Measurements from ENCODE around the gene KLF11.
"Not testable (repeated sequence)": the region's sequence is repeated elsewhere in the genome, so short reads cannot be mapped to it uniquely, and the experiment has no call there.

The KLF11 gene

GRCh38 chr2:10089565-10090190, 46.3 kb downstream of the KLF11 start:
- Histone ChIP-seq H3K27me3 (peaks cover 45% of the 10 kb centered on the region), H4K20me1 (no peaks in the 10 kb centered on the region), H3K27ac (no peak overlapping the region), H3K9me3 (peaks cover 20% of the 10 kb centered on the region), H3K4me1 (0 out of 2 replicates have a peak, but pooled peaks cover 6% of the 10 kb centered on the region), H3K4me3 (no peak overlapping the region), H3K36me3 (no peaks in the 10 kb centered on the region), H3K9ac (no peak overlapping the region), H3K4me2 (no peak overlapping the region)
- no peak for TF ChIP-seq Cebpa-rat (IDR thresholded peaks at IDR 0.05)

GRCh38 chr2:10091182-10091888, 48.0 kb downstream of the KLF11 start:
- Histone ChIP-seq H3K36me3 (no peaks in the 10 kb centered on the region), H4K20me1 (no peaks in the 10 kb centered on the region), H3K4me2 (peak overlapping the region; percentile 74), H3K27me3 (peaks cover 39% of the 10 kb centered on the region), H3K27ac (no peak overlapping the region), H3K4me1 (0 out of 2 replicates have a peak, but pooled peaks cover 6% of the 10 kb centered on the region), H3K9me3 (peaks cover 20% of the 10 kb centered on the region), H3K9ac (no peak overlapping the region), H3K4me3 (peak overlapping the region; percentile 60)
- no peak for TF ChIP-seq Cebpa-rat (IDR thresholded peaks at IDR 0.05)

- peak overlapping the region; percentile 74; the same call in 1 of the 2 replicates for H3K4me2 ChIP-seq
- not testable (repeated sequence) for H4K20me1 ChIP-seq, H3K36me3 ChIP-seq, H3K27ac ChIP-seq, H3K9ac ChIP-seq, H3K4me1 ChIP-seq
- peaks cover 39% of the 10 kb centered on the region for H3K27me3 ChIP-seq
- peaks cover 20% of the 10 kb centered on the region for H3K9me3 ChIP-seq
- peak overlapping the region; percentile 60 for H3K4me3 ChIP-seq
These were observed 48.5 kb downstream of the KLF11 start for GRCh38 chr2:10091889-10092244.

- Histone ChIP-seq H3K36me3 (no peaks in the 10 kb centered on the region), H3K4me1 (0 out of 2 replicates have a peak, but pooled peaks cover 6% of the 10 kb centered on the region), H3K9ac (no peak overlapping the region), H3K4me2 (no peak overlapping the region), H3K27me3 (peaks cover 37% of the 10 kb centered on the region), H3K27ac (no peak overlapping the region), H3K9me3 (peaks cover 20% of the 10 kb centered on the region), H3K4me3 (no peak overlapping the region), H4K20me1 (no peaks in the 10 kb centered on the region)
- TF ChIP-seq Cebpa-rat (IDR thresholded peaks at IDR 0.05), result no peak
These were observed 51.0 kb downstream of the KLF11 start for GRCh38 chr2:10094271-10094814.

- Histone ChIP-seq H3K27me3 (peaks cover 29% of the 10 kb centered on the region), H3K4me1 (0 out of 2 replicates have a peak, but pooled peaks cover 6% of the 10 kb centered on the region), H3K36me3 (no peaks in the 10 kb centered on the region), H4K20me1 (no peaks in the 10 kb centered on the region), H3K4me2 (no peak overlapping the region), H3K9ac (no peak overlapping the region), H3K9me3 (peaks cover 20% of the 10 kb centered on the region), H3K4me3 (no peak overlapping the region), H3K27ac (no peak overlapping the region)
- no peak for TF ChIP-seq Cebpa-rat (IDR thresholded peaks at IDR 0.05)
These were observed 51.8 kb downstream of the KLF11 start for GRCh38 chr2:10095175-10095574.

- Histone ChIP-seq H3K4me2 (no peak overlapping the region), H3K27ac (no peak overlapping the region), H4K20me1 (no peaks in the 10 kb centered on the region), H3K36me3 (no peaks in the 10 kb centered on the region), H3K9me3 (peaks cover 14% of the 10 kb centered on the region), H3K9ac (no peak overlapping the region), H3K4me1 (0 out of 2 replicates have a peak, but pooled peaks cover 9% of the 10 kb centered on the region), H3K27me3 (peaks cover 14% of the 10 kb centered on the region), H3K4me3 (no peak overlapping the region)
- TF ChIP-seq Cebpa-rat (IDR thresholded peaks at IDR 0.05), result no peak
These were observed 53.3 kb downstream of the KLF11 start for GRCh38 chr2:10096641-10097040.

- H3K4me2 ChIP-seq, result no peak overlapping the region
- H3K4me3 ChIP-seq, result no peak overlapping the region
- H3K9ac ChIP-seq, result no peak overlapping the region
- H3K9me3 ChIP-seq, result peaks cover 5% of the 10 kb centered on the region
- TF ChIP-seq Cebpa-rat (IDR thresholded peaks at IDR 0.05), result no peak
- no peaks in the 10 kb centered on the region for H4K20me1 ChIP-seq
- H3K27me3 ChIP-seq, result peaks cover 5% of the 10 kb centered on the region
- no peak overlapping the region for H3K27ac ChIP-seq
- 0 out of 2 replicates have a peak, but pooled peaks cover 9% of the 10 kb centered on the region for H3K4me1 ChIP-seq
- no peaks in the 10 kb centered on the region for H3K36me3 ChIP-seq
These were observed 54.2 kb downstream of the KLF11 start for GRCh38 chr2:10097352-10098148.

- Histone ChIP-seq H3K9me3 (peaks cover 14% of the 10 kb centered on the region), H3K36me3 (no peaks in the 10 kb centered on the region), H3K9ac (no peak overlapping the region), H3K4me1 (peaks cover 30% of the 10 kb centered on the region), H3K4me2 (no peak overlapping the region), H4K20me1 (no peaks in the 10 kb centered on the region), H3K4me3 (no peak overlapping the region), H3K27me3 (no peaks in the 10 kb centered on the region), H3K27ac (no peak overlapping the region)
- TF ChIP-seq Cebpa-rat (IDR thresholded peaks at IDR 0.05), result no peak
These were observed 58.1 kb downstream of the KLF11 start for GRCh38 chr2:10101491-10101890.

- Histone ChIP-seq H3K4me1 (peaks cover 30% of the 10 kb centered on the region), H3K4me3 (no peak overlapping the region), H3K36me3 (no peaks in the 10 kb centered on the region), H3K4me2 (peak overlapping the region; percentile 53), H3K9ac (no peak overlapping the region), H4K20me1 (no peaks in the 10 kb centered on the region), H3K9me3 (peaks cover 19% of the 10 kb centered on the region), H3K27ac (no peak overlapping the region), H3K27me3 (no peaks in the 10 kb centered on the region)
- TF ChIP-seq Cebpa-rat (IDR thresholded peaks at IDR 0.05), result no peak
These were observed 59.8 kb downstream of the KLF11 start for GRCh38 chr2:10103179-10103578.
